BJ (cell line): ENCODE results near the gene CYB561D2. TPM values are rescaled to one million over a fixed set of nuclear protein-coding genes. Genes with fewer than 3 reads are reported as not detected.

Experiments used
- CTCF ChIA-PET: fragments of 350-600 bp; formaldehyde crosslinking; extraction: SDS; loops from one replicate; lab custom pipeline; 2021; ENCODE audit warnings: antibody characterized with exemption, inconsistent platforms; lab: Yijun Ruan, JAX
- POLR2A ChIA-PET: fragments of 300-600 bp; sonication (Branson Sonifier 250); formaldehyde crosslinking; extraction: SDS; loops from one replicate; lab custom pipeline; 2021; ENCODE audit warnings: antibody characterized with exemption; lab: Charles Lee
- DNase-seq: peaks from one replicate; pipeline ENCODE4 v3.0.0-alpha.2; 2011; ENCODE audit warnings: low read depth
- H3K27me3 ChIP-seq: 2 replicates; pipeline ENCODE4 v1.6.0; 2011; ENCODE audit warnings: low read length; ENCODE audit not compliant: control insufficient read depth, insufficient read depth
- H3K36me3 ChIP-seq: 2 replicates; pipeline ENCODE4 v1.5.1; 2011; ENCODE audit warnings: low read length; ENCODE audit not compliant: control insufficient read depth, insufficient read depth
- H3K4me3 ChIP-seq: 2 replicates; pipeline ENCODE4 v1.5.1; 2011; ENCODE audit warnings: low read depth, mild to moderate bottlenecking, control low read depth, low read length
- CTCF ChIP-seq: IDR thresholded peaks from 2 replicates; pipeline ENCODE4 v1.5.1; 2011; ENCODE audit warnings: low read depth, mild to moderate bottlenecking, control low read depth, inconsistent platforms, low read length, moderate library complexity; ENCODE audit not compliant: insufficient read depth
- polyA plus RNA-seq: library from polyadenylated mRNA; depleted of rRNA; stranded (reverse); fragments of >200 nt; gene quantifications from 2 replicates; pipeline ENCODE4 v1.2.3, GENCODE V29; 2011

CYB561D2 gene
- polyA plus RNA-seq, 1 experiment = 39.3 TPM

- ChIA-PET CTCF (interaction anchor here (0.5 to 3.0 kb wide), 27 partner anchors 8 to 518 kb away, joined by 3 to 32 read pairs (median 4); partner anchors contain the start of genes HYAL3, LSMEM2 and NAA80), POLR2A (no interaction called here)
- Histone ChIP-seq H3K4me3 (no peak overlapping the region), H3K36me3 (peaks cover 8% of the 10 kb centered on the region), H3K27me3 (no peaks in the 10 kb centered on the region)
- no peak for TF ChIP-seq CTCF
- no peak for DNase-seq
These were observed 27.0 kb upstream of the CYB561D2 start for GRCh38 chr3:50323614-50324199.

GRCh38 chr3:50324351-50325112 lies 26.1 kb upstream of the CYB561D2 start:
- DNase-seq = no peak
- peak; percentile 94 for TF ChIP-seq CTCF
- POLR2A ChIA-PET = no interaction called here
- CTCF ChIA-PET = interaction anchor here (0.6 to 3.0 kb wide), 30 partner anchors 9 to 218 kb away, joined by 3 to 32 read pairs (median 4); partner anchors contain the start of genes HYAL3, LSMEM2 and NAA80
- Histone ChIP-seq H3K4me3 (no peak overlapping the region), H3K27me3 (no peaks in the 10 kb centered on the region), H3K36me3 (peaks cover 5% of the 10 kb centered on the region)

GRCh38 chr3:50325113-50325480 lies 25.6 kb upstream of the CYB561D2 start:
- no peaks in the 10 kb centered on the region for H3K27me3 ChIP-seq
- ChIA-PET POLR2A (no interaction called here), CTCF (interaction anchor here (0.6 to 3.0 kb wide), 17 partner anchors 10 to 204 kb away, joined by 3 to 32 read pairs (median 4); partner anchors contain the start of genes HYAL3 and NAA80)
- no peak overlapping the region for H3K4me3 ChIP-seq
- H3K36me3 ChIP-seq = peaks cover 7% of the 10 kb centered on the region
- no peak for TF ChIP-seq CTCF
- DNase-seq = no peak

- H3K36me3 ChIP-seq = peaks cover 12% of the 10 kb centered on the region
- TF ChIP-seq CTCF = no peak
- ChIA-PET CTCF (interaction anchor here (0.8 to 3.0 kb wide), 6 partner anchors 10 to 132 kb away, joined by 3 to 32 read pairs (median 14); no protein-coding TSS in a partner anchor), POLR2A (no interaction called here)
- no peaks in the 10 kb centered on the region for H3K27me3 ChIP-seq
- no peak overlapping the region for H3K4me3 ChIP-seq
- DNase-seq = no peak
These were observed 25.0 kb upstream of the CYB561D2 start for GRCh38 chr3:50325497-50326181.

- Histone ChIP-seq H3K27me3 (no peaks in the 10 kb centered on the region), H3K36me3 (peaks cover 16% of the 10 kb centered on the region), H3K4me3 (no peak overlapping the region)
- DNase-seq = no peak
- ChIA-PET CTCF (interaction anchor here (0.9 kb wide), 1 partner anchor 133 kb away, joined by 3 read pairs; no protein-coding TSS in a partner anchor), POLR2A (no interaction called here)
- no peak for TF ChIP-seq CTCF
These were observed 24.5 kb upstream of the CYB561D2 start for GRCh38 chr3:50326182-50326541.
